Activated naive CD8-positive, alpha-beta T cell treated with anti-CD3 and anti-CD28 coated beads, Interleukin-2, amount 10 ng/mL, durations not matched to agents 7 days and 5 days (primary cell): ENCODE measurements around the gene FBXL3. TPM values are rescaled to one million over a fixed set of nuclear protein-coding genes. Genes with fewer than 3 reads are reported as not detected.
"Not testable (repeated sequence)": the region's sequence is repeated elsewhere in the genome, so short reads cannot be mapped to it uniquely, and the experiment has no call there.

Experiments
- ATAC-seq: fragments of 150-1000 bp; cut with Tn5 transposase; one replicate; pipeline ENCODE4 v1.10.0; 2021; ENCODE audit warnings: low read depth, moderate library complexity
- POLR2A ChIA-PET: fragments of 350-600 bp; sonication (Branson Sonifier 250); formaldehyde crosslinking; loops from one replicate; lab custom pipeline; 2021; ENCODE audit warnings: antibody characterized with exemption; lab: Charles Lee
- DNase-seq: peaks from one replicate; pipeline ENCODE4 v3.0.0; 2021
- H3K27ac Mint-ChIP-seq: one replicate; pipeline ENCODE4 v1.8.0; 2022; ENCODE audit warnings: mild to moderate bottlenecking, mixed read lengths
- H3K27me3 Mint-ChIP-seq: one replicate; pipeline ENCODE4 v1.8.0; 2022; ENCODE audit warnings: mild to moderate bottlenecking, moderate library complexity, mixed read lengths
- H3K36me3 Mint-ChIP-seq: one replicate; pipeline ENCODE4 v1.8.0; 2021; ENCODE audit warnings: mild to moderate bottlenecking, mixed read lengths
- H3K4me1 Mint-ChIP-seq: one replicate; pipeline ENCODE4 v1.8.0; 2021; ENCODE audit warnings: mixed read lengths
- H3K4me3 Mint-ChIP-seq: one replicate; pipeline ENCODE4 v1.8.0; 2022; ENCODE audit warnings: mild to moderate bottlenecking, moderate library complexity, mixed read lengths
- H3K9me3 Mint-ChIP-seq: one replicate; pipeline ENCODE4 v1.8.0; 2021; ENCODE audit warnings: mixed read lengths
- total RNA-seq, 2 experiments: library from RNA; stranded (reverse); gene quantifications; one replicate each; pipeline ENCODE4 v1.2.3, GENCODE V29; 2021

The FBXL3 gene
- total RNA-seq, 2 experiments from 2014 or later, result 46.1 to 47.7 TPM

DNA sequence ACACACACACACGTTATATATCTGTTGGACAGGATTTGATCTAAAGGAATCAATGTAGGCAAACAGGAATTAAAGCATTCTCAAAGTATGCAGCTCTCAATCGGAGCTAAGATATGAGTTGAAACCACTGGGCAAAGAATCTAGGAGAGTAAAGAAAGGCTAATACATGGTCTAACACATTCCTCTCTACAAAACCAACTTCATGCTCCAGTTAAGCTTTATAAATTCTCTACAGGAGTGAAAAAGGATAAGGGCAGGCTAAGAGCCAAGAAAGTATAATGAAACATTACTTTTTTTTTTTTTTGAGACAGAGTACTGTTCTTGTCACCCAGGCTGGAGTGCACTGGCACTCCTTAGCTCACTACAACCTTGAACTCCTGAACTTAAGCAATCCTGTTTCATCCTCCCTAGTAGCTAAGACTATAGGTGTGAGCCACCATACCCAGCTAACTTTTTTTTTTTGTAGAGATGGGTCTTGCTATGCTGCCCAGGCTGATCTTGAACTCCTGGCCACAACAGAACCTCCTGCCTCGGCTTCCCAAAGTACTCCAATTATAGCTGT lies 10.6 kb downstream of the FBXL3 start:
- no peaks in the 10 kb centered on the region for H3K9me3 Mint-ChIP-seq
- H3K27me3 Mint-ChIP-seq, result no peaks in the 10 kb centered on the region
- DNase-seq (no peak), ATAC-seq (no peak)
- H3K4me3 Mint-ChIP-seq, result no peak overlapping the region
- H3K27ac Mint-ChIP-seq, result no peak overlapping the region
- peaks cover 8% of the 10 kb centered on the region for H3K4me1 Mint-ChIP-seq
- peaks cover 37% of the 10 kb centered on the region for H3K36me3 Mint-ChIP-seq
- POLR2A ChIA-PET, result interaction anchor here (0.9 to 2.1 kb wide), 2 partner anchors 10 to 25 kb away, joined by 5 to 23 read pairs; partner anchors contain the start of genes CLN5 and FBXL3

GRCh38 chr13:77014906-77015685 lies 11.9 kb downstream of the FBXL3 start:
- POLR2A ChIA-PET, result interaction anchor here (1.5 kb wide), 1 partner anchor 24 kb away, joined by 6 read pairs; the partner anchor contains the start of gene CLN5
- no peak overlapping the region for H3K4me3 Mint-ChIP-seq
- DNase-seq (no peak), ATAC-seq (no peak)
- H3K27ac Mint-ChIP-seq, result no peak overlapping the region
- H3K9me3 Mint-ChIP-seq, result no peaks in the 10 kb centered on the region
- no peaks in the 10 kb centered on the region for H3K27me3 Mint-ChIP-seq
- H3K36me3 Mint-ChIP-seq, result peaks cover 41% of the 10 kb centered on the region
- peaks cover 8% of the 10 kb centered on the region for H3K4me1 Mint-ChIP-seq

DNA sequence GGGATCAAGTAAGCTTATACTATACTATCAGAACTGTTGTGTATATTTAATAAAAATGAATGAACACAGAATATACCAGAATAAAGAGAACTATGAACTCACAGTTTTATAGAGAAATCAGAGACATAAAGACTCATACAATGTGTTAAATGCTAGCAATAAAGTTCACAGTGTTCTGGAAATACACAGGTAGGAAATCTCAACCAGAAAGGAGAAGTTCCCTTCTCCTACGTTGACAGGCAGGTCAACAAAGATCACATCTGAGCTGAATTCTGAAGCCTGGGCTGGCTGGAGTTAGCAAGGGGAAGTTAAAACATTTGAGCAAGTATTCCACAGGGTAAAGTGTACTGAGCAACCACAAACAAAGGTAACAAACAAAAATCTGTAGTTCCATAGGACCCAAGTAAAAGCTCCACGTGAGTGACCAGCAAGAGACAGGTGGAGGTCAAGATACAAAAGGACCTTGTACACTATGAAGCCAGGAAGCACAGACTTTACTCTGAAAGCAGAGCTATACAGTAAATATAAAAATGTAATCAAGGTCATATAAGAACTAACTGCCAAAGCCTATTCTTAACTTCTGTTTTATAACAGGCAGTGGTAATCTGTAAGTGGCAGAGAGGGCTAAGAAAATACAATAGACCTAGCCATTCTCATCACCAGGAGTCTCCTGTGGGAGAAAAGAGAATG lies 13.0 kb downstream of the FBXL3 start:
- Mint-ChIP-seq H3K27ac (no peak overlapping the region), H3K4me1 (peaks cover 9% of the 10 kb centered on the region)

GRCh38 chr13:77009719-77010118 lies 17.2 kb downstream of the FBXL3 start:
- H3K27me3 Mint-ChIP-seq, H3K4me1 Mint-ChIP-seq, H3K4me3 Mint-ChIP-seq, H3K27ac Mint-ChIP-seq, H3K9me3 Mint-ChIP-seq, ATAC-seq, DNase-seq: not testable (repeated sequence)
- peaks cover 39% of the 10 kb centered on the region for H3K36me3 Mint-ChIP-seq
- POLR2A ChIA-PET, result interaction anchor here (1.1 kb wide), 1 partner anchor 18 kb away, joined by 3 read pairs; the partner anchor contains the start of gene CLN5

More for the DNA sequence above, 13.0 kb downstream of the FBXL3 start:
- no peak for ATAC-seq
- Mint-ChIP-seq H3K9me3 (no peaks in the 10 kb centered on the region), H3K4me3 (no peak overlapping the region), H3K27me3 (no peaks in the 10 kb centered on the region), H3K36me3 (peaks cover 49% of the 10 kb centered on the region)
- POLR2A ChIA-PET, result interaction anchor here (0.6 to 1.5 kb wide), 2 partner anchors 22 to 29 kb away, joined by 3 to 6 read pairs; partner anchors contain the start of gene CLN5
- DNase-seq, result no peak

- POLR2A ChIA-PET, result interaction anchor here (1.1 to 1.9 kb wide), 2 partner anchors 17 kb away, joined by 3 to 6 read pairs; partner anchors contain the start of gene CLN5
- Mint-ChIP-seq H3K27me3 (no peaks in the 10 kb centered on the region), H3K4me3 (no peak overlapping the region), H3K9me3 (no peaks in the 10 kb centered on the region), H3K36me3 (peaks cover 37% of the 10 kb centered on the region), H3K27ac (no peak overlapping the region), H3K4me1 (peaks cover 8% of the 10 kb centered on the region)
- ATAC-seq (no peak), DNase-seq (no peak)
Observed at GRCh38 chr13:77009011-77009410, 17.9 kb downstream of the FBXL3 start.

DNA sequence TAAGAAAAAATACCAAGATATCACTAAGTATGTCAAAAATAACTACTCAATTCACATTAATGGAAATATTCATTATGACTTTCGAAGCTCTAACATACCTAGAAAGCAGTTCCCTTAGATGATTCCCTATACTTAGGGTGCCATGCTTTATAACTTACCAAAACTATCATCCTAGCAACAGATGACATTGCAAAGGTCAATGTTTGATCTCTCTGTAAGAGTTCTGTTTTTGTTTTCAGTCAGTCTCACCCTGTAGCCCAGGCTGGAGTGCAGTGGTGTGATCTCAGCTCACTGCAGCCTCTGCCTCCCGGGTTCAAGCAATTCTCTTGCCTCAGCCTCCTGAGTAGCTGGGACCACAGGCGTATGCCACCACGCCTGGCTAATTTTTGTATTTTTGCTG lies 18.6 kb downstream of the FBXL3 start:
- H3K9me3 Mint-ChIP-seq, H3K4me3 Mint-ChIP-seq, H3K4me1 Mint-ChIP-seq, H3K27me3 Mint-ChIP-seq, ATAC-seq, DNase-seq: not testable (repeated sequence)
- POLR2A ChIA-PET, result interaction anchor here (1.1 to 1.9 kb wide), 2 partner anchors 17 to 18 kb away, joined by 3 to 6 read pairs; partner anchors contain the start of gene CLN5
- H3K36me3 Mint-ChIP-seq, result peaks cover 30% of the 10 kb centered on the region
- H3K27ac Mint-ChIP-seq, result peak overlapping the region; percentile 32

- ATAC-seq (no peak), DNase-seq (no peak)
- POLR2A ChIA-PET, result interaction anchor here (0.6 to 1.0 kb wide), 2 partner anchors 11 to 26 kb away, joined by 3 to 6 read pairs; partner anchors contain the start of gene CLN5
- Mint-ChIP-seq H3K4me3 (no peak overlapping the region), H3K27me3 (no peaks in the 10 kb centered on the region), H3K9me3 (no peaks in the 10 kb centered on the region), H3K27ac (no peak overlapping the region), H3K4me1 (peaks cover 16% of the 10 kb centered on the region), H3K36me3 (peaks cover 26% of the 10 kb centered on the region)
Observed at GRCh38 chr13:77002590-77003190, 24.3 kb downstream of the FBXL3 start.

DNA sequence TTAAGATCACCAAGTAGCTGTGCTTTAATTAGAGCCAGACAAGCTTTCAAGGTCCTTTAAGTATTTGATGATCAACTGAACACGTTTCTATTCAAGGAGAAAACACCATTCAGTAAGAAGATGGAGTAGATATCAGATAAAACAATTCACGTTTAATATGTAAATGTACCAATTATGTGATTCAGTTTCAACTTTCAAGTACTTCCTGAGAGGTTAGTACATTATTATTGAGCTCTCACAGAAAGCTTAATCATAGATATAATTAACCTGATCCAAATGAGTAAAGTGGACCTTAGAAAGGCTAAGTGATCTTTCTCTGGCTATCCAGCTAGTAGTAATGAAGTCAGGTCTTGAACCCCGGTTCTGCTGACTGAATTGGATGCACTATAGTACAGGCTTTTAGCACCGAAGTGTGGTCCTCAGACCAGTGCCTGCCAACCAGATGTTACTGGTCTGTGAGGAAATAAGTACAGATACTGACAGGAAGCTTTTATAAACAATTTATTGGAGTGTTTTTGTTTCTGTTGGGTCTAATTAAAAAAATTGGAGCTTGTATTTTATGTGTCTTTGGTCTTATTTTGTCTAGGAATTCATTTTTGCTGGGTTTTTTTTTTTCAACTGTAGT lies 24.9 kb downstream of the FBXL3 start:
- POLR2A ChIA-PET, result interaction anchor here (0.6 to 1.0 kb wide), 2 partner anchors 10 to 25 kb away, joined by 3 to 6 read pairs; partner anchors contain the start of gene CLN5
- peaks cover 15% of the 10 kb centered on the region for H3K4me1 Mint-ChIP-seq
- ATAC-seq, result no peak
- H3K36me3 Mint-ChIP-seq, result peaks cover 27% of the 10 kb centered on the region
- H3K27me3 Mint-ChIP-seq, result no peaks in the 10 kb centered on the region
- H3K9me3 Mint-ChIP-seq, result no peaks in the 10 kb centered on the region
- DNase-seq, result no peak
- no peak overlapping the region for H3K27ac Mint-ChIP-seq
- no peak overlapping the region for H3K4me3 Mint-ChIP-seq

DNA sequence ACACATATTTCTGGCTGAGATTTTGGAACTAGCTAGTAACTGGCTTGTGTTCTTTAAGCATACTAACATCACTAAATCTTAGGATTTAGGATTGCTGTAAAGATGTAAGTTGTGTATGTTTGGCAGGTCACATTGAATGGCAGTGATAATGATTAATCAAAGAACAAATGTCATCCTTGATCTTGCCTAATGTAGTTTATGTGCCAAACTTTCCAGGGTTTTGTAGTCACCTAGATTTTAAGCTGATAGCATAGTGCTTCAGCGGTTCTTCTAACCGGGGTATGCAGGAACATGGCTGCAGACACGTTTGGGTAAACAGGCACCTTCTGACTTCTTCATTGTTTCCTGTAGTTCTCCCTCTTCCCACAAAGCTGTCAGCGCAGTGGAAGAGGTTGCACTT lies 25.4 kb downstream of the FBXL3 start:
- Mint-ChIP-seq H3K27me3 (no peaks in the 10 kb centered on the region), H3K27ac (no peak overlapping the region), H3K9me3 (no peaks in the 10 kb centered on the region), H3K36me3 (peaks cover 29% of the 10 kb centered on the region), H3K4me3 (no peak overlapping the region), H3K4me1 (peaks cover 16% of the 10 kb centered on the region)
- ATAC-seq (no peak), DNase-seq (no peak)
- POLR2A ChIA-PET, result interaction anchor here (1.0 kb wide), 1 partner anchor 10 kb away, joined by 6 read pairs; the partner anchor contains the start of gene CLN5

DNA sequence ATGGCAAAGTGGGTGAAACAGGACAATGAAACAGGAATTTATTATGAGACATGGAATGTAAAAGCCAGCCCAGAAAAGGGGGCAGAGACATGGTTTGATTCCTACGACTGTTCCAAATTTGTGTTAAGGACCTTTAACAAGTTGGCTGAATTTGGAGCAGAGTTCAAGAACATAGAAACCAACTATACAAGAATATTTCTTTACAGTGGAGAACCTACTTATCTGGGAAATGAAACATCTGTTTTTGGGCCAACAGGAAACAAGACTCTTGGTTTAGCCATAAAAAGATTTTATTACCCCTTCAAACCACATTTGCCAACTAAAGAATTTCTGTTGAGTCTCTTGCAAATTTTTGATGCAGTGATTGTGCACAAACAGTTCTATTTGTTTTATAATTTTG lies 26.5 kb downstream of the FBXL3 start:
- no peak overlapping the region for H3K27ac Mint-ChIP-seq
- H3K36me3 Mint-ChIP-seq, result peaks cover 36% of the 10 kb centered on the region

DNA sequence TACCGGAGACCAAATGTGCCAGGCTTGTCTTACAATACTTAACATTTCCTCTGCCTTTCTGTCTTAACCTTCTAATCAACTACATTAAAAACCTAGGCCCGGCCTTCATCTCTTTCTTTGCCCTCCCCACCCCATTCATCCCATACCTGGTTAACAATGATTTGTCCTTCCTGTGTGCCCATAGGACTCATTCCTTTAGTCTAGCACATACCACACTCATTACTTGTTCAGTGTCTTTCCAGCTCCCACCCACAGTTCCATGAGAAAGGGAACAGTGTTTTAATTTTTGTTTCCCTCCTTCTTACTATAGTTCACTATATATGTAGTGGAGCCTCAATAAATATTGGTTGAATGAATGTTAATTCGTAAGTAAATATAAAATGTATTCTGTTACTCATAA lies 32.7 kb downstream of the FBXL3 start:
- no peaks in the 10 kb centered on the region for H3K9me3 Mint-ChIP-seq
- H3K36me3 Mint-ChIP-seq, result peaks cover 22% of the 10 kb centered on the region
- H3K4me1 Mint-ChIP-seq, result peaks cover 31% of the 10 kb centered on the region
- H3K27ac Mint-ChIP-seq, result no peak overlapping the region
- H3K4me3 Mint-ChIP-seq, result no peak overlapping the region
- H3K27me3 Mint-ChIP-seq, result peaks cover 10% of the 10 kb centered on the region
- no peak for ATAC-seq
- POLR2A ChIA-PET, result interaction anchor here (3.3 kb wide), 1 partner anchor 32 kb away, joined by 78 read pairs; the partner anchor contains the start of gene FBXL3
- DNase-seq, result no peak

More for the DNA sequence above, 26.5 kb downstream of the FBXL3 start:
- ATAC-seq, result no peak
- DNase-seq, result no peak
- H3K4me3 Mint-ChIP-seq, result no peak overlapping the region
- peaks cover 14% of the 10 kb centered on the region for H3K4me1 Mint-ChIP-seq
- no peaks in the 10 kb centered on the region for H3K27me3 Mint-ChIP-seq
- POLR2A ChIA-PET, result no interaction called here
- no peaks in the 10 kb centered on the region for H3K9me3 Mint-ChIP-seq

GRCh38 chr13:76993473-76993872 lies 33.5 kb downstream of the FBXL3 start:
- peak overlapping the region; percentile 98 for H3K4me3 Mint-ChIP-seq
- peaks cover 31% of the 10 kb centered on the region for H3K4me1 Mint-ChIP-seq
- POLR2A ChIA-PET, result interaction anchor here (1.2 to 3.4 kb wide), 3 partner anchors 13 to 33 kb away, joined by 4 to 78 read pairs (median 20); partner anchors contain the start of gene FBXL3
- H3K9me3 Mint-ChIP-seq, result no peaks in the 10 kb centered on the region
- no peak overlapping the region for H3K27ac Mint-ChIP-seq
- no peak for ATAC-seq
- peaks cover 16% of the 10 kb centered on the region for H3K36me3 Mint-ChIP-seq
- peaks cover 11% of the 10 kb centered on the region for H3K27me3 Mint-ChIP-seq
- no peak for DNase-seq
